GM10266 (cell line): ENCODE data around the gene PTPRZ1.

ENCODE experiments used
- DNase-seq: peaks from one replicate; pipeline ENCODE4 v3.0.0; 2012; ENCODE audit errors: extremely low spot score
- TF ChIP-seq, protein P1 (sequence below): IDR thresholded peaks from 2 replicates; pipeline ENCODE4 v1.5.1; 2012; ENCODE audit warnings: mild to moderate bottlenecking, low read depth; ENCODE audit not compliant: control insufficient read depth, insufficient read depth; ENCODE audit errors: missing control alignments

Gene PTPRZ1

DNA sequence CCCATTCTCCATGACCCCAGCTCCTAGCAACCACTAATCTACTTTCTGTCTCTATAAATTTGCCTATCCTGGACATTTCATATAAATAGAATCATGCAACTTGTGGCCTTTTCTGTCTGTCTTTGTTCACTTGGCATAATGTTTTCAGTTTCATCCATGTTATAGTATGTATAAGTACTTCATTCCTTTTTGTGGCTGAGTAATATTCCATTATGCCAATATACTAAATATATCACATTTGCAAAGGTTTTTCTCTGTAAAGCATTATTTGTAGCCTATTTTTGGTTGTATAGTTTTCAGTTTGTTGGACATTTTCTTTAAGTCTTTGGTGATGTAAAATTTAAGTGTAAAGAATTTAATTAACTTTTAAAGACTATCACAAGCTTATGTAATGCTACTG, 2.2 kb downstream of the PTPRZ1 start:
- TF ChIP-seq, protein P1, sequence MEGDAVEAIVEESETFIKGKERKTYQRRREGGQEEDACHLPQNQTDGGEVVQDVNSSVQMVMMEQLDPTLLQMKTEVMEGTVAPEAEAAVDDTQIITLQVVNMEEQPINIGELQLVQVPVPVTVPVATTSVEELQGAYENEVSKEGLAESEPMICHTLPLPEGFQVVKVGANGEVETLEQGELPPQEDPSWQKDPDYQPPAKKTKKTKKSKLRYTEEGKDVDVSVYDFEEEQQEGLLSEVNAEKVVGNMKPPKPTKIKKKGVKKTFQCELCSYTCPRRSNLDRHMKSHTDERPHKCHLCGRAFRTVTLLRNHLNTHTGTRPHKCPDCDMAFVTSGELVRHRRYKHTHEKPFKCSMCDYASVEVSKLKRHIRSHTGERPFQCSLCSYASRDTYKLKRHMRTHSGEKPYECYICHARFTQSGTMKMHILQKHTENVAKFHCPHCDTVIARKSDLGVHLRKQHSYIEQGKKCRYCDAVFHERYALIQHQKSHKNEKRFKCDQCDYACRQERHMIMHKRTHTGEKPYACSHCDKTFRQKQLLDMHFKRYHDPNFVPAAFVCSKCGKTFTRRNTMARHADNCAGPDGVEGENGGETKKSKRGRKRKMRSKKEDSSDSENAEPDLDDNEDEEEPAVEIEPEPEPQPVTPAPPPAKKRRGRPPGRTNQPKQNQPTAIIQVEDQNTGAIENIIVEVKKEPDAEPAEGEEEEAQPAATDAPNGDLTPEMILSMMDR: no peak
- DNase-seq: no peak

DNA sequence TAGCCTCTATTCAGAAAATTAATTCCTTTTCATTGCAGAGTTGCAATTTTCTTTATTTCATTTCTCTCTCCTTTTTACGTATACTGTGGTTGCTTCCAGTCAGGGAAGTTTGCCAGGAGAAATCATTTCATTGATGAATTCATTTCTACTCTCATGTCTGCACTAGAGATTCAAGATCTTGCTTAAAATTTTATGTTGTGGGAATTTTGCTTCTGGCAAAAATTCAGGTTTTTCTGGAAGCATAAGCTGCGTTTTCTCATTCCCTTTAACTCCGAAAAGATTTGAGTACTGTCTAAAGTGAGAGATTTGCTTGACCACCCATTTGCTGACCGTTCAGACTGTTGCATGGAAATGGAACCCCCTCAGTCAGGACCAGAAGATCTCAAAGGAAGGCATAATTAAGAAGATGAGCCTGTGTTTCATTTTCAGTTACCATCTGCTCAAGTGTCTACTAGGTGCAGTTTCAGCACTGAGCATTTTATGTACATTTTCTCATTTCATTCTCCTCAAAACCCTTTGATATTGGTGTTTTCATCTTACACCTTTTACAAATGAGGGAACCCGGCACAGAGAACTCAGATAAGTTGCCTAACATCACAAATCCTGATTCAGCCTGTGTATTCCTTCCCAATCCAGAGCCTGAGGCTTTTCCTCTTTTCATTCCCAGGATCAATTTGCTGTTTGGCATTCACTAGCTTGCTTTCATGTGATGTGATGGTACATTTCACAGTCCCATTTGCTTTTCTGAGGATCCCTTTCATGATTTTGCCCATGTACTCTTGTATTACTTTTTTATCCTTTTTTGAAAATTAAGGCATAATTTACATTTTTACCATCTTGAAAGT, 3.9 kb downstream of the PTPRZ1 start:
- TF ChIP-seq, protein P1: no peak
- no peak for DNase-seq

DNA sequence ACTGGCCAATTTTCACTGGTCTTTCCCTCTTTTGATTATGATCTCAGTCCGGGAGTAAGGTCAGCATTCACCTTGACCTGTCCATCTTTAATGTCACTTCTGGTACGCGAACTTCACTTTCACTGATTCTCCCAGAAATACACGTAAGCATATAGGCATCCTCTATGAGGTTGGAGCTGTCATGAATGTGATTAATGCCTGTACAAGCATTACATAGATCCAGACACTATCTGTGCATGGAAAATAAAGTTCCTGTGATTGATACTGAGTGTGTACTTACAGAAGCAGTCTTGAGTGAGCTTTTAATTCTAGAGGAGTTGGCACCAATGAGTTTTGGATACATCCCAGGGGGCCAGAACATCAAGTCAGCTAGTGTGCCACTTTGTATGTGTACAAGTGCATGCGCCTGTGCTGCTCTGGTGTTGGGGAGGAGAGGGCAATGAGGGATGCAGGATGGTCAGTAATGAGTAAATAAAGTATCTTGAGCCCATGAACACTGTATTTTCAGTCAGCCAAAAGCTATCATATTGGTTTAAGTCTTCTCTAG, 6.0 kb downstream of the PTPRZ1 start:
- DNase-seq: no peak
- TF ChIP-seq, protein P1: no peak

DNA sequence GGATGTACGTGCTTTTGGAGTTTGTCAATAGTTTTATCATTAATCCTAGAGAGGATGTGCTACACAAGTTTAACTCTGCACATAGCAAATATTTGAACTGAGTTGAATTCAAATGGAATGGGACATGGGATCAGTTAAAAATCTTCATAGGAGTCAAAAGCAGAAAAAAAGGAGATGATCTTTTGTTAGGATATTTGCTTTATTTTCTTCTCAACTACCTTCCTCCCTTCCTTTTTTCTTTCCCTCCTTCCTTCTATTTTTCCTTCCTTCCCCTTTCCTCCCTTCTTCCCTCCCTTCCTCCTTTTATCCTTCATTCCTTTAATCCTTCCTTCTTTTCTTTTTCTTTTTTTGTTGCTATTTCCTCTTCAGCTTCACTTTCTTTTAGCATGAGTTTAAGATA, 6.6 kb downstream of the PTPRZ1 start:
- DNase-seq: no peak
- TF ChIP-seq, protein P1: no peak

DNA sequence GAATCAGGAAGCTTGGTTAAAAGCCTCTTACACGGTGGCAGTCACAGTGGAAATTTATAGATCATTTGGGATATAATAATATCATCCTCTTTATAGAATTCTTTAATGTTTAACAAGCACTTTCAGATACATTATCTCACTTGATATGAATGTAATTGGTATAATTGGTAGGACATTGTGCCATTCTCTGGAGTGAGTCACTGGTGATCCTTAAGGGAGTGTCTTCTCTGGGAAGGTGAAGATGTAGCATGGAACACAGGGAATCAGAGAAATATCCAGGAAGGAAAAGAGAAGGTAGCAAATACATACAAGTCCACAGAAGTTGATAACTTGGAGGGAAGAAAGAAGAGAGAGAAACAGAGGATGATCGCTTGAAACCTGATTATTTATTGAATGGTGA, 9.8 kb downstream of the PTPRZ1 start:
- no peak for DNase-seq

DNA sequence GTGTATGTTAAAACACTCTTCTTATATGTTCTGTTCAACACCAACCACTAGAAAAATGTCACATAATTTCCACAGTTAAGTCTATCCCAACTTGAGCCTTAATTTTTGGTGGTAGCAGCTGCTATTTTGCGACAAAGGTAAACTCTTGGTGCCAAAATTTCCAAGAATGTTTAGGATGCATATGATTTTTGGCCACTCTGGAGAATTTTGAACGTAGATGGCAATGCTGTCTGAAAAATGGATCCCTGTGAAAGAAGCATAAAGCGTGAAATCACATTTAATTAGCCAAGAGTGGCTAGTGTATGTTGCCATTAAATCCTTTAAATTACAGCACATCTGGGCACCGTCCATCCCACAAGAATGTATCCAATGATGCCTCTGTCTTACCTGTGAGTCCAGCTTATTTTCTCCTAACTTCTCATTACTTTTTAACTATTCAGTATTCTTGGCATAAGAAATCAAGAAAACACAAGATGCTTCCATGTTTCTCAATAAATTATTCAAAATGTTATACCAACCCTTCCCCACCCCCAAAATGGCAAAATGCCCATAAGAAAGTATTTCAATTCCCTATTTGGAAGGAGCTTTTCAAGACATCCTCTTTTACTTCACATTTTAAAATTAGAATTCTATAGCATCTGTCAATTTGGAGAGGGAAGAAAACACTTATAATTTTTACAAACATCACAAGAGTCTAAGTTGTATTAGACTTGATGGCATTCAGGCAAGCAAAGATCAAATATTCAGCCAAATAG, 12.4 kb downstream of the PTPRZ1 start:
- TF ChIP-seq, protein P1: no peak
- DNase-seq: no peak

More for the DNA sequence above, 9.8 kb downstream of the PTPRZ1 start:
- TF ChIP-seq, protein P1: no peak
